Measurements from ENCODE around the gene RNF11. TPM values are rescaled to one million over a fixed set of nuclear protein-coding genes. Genes with fewer than 3 reads are reported as not detected.
"Not testable (repeated sequence)": the region's sequence is repeated elsewhere in the genome, so short reads cannot be mapped to it uniquely, and the experiment has no call there.

RNF11 gene
- polyA plus RNA-seq, 1 donor from 2014 or later: 210 TPM

- peaks cover 76% of the 10 kb centered on the region for H3K79me2 ChIP-seq (replicated peaks; ENCODE audit: insufficient read depth, low read length)
- not testable (repeated sequence) for H3K9ac ChIP-seq (ENCODE audit: low read length); H3F3A ChIP-seq (ENCODE audit: insufficient read depth, low read length, poor library complexity, severe bottlenecking); H3K9me2 ChIP-seq (ENCODE audit: insufficient read depth, low read length); H3K27me3 ChIP-seq (ENCODE audit: insufficient read depth, low read depth, low read length); H4K20me1 ChIP-seq (ENCODE audit: insufficient read depth); H3K4me2 ChIP-seq (ENCODE audit: low read length); H3K9me3 ChIP-seq (ENCODE audit: low read length); H3K4me3 ChIP-seq (ENCODE audit: low read length); H3K27ac ChIP-seq (ENCODE audit: low read length); H3K36me3 ChIP-seq (ENCODE audit: insufficient read depth, low read length); H2AFZ ChIP-seq (ENCODE audit: low read depth, low read length)
Observed at GRCh38 chr1:51251165-51251564, 15.1 kb downstream of the RNF11 start.

GRCh38 chr1:51252366-51252765 lies 16.3 kb downstream of the RNF11 start:
- no peaks in the 10 kb centered on the region for H4K20me1 ChIP-seq (ENCODE audit: insufficient read depth)
- H3K4me2 ChIP-seq (ENCODE audit: low read length): no peak overlapping the region

GRCh38 chr1:51253691-51254090 lies 17.6 kb downstream of the RNF11 start:
- no peaks in the 10 kb centered on the region for H3K9me3 ChIP-seq (ENCODE audit: low read length)
- peaks cover 72% of the 10 kb centered on the region for H3K79me2 ChIP-seq (replicated peaks; ENCODE audit: insufficient read depth, low read length)
- H3K4me3 ChIP-seq (ENCODE audit: low read length): no peak overlapping the region
- H3K4me2 ChIP-seq (ENCODE audit: low read length): no peak overlapping the region
- H2AFZ ChIP-seq (ENCODE audit: low read depth, low read length): no peak overlapping the region
- no peaks in the 10 kb centered on the region for H3K36me3 ChIP-seq (ENCODE audit: insufficient read depth, low read length)
- H3F3A ChIP-seq (ENCODE audit: insufficient read depth, low read length, poor library complexity, severe bottlenecking): no peaks in the 10 kb centered on the region
- no peaks in the 10 kb centered on the region for H3K27me3 ChIP-seq (ENCODE audit: insufficient read depth, low read depth, low read length)
- H3K9me2 ChIP-seq (ENCODE audit: insufficient read depth, low read length): no peaks in the 10 kb centered on the region
- no peak overlapping the region for H3K27ac ChIP-seq (ENCODE audit: low read length)
- H3K9ac ChIP-seq (ENCODE audit: low read length): no peak overlapping the region
- no peaks in the 10 kb centered on the region for H4K20me1 ChIP-seq (ENCODE audit: insufficient read depth)
- TF ChIP-seq TAF1 (IDR thresholded peaks at IDR 0.05; ENCODE audit: low read depth): no peak
- no peak for TF ChIP-seq EP300 (conservative IDR thresholded peaks at IDR 0.05; ENCODE audit: poor library complexity, severe bottlenecking)
- no peak for TF ChIP-seq EZH2 (IDR thresholded peaks at IDR 0.05; ENCODE audit: borderline replicate concordance, insufficient read depth, low read length, poor library complexity, severe bottlenecking)

More at GRCh38 chr1:51252366-51252765, 16.3 kb downstream of the RNF11 start:
- H3F3A ChIP-seq (ENCODE audit: insufficient read depth, low read length, poor library complexity, severe bottlenecking): no peaks in the 10 kb centered on the region
- no peaks in the 10 kb centered on the region for H3K9me3 ChIP-seq (ENCODE audit: low read length)
- H2AFZ ChIP-seq (ENCODE audit: low read depth, low read length): no peak overlapping the region
- peaks cover 74% of the 10 kb centered on the region for H3K79me2 ChIP-seq (replicated peaks; ENCODE audit: insufficient read depth, low read length)
- no peaks in the 10 kb centered on the region for H3K9me2 ChIP-seq (ENCODE audit: insufficient read depth, low read length)
- no peak for TF ChIP-seq RAD21 (conservative IDR thresholded peaks at IDR 0.05)
- no peak for TF ChIP-seq EZH2 (IDR thresholded peaks at IDR 0.05; ENCODE audit: borderline replicate concordance, insufficient read depth, low read length, poor library complexity, severe bottlenecking)
- TF ChIP-seq MXI1 (conservative IDR thresholded peaks at IDR 0.05; ENCODE audit: poor library complexity, severe bottlenecking): no peak
- TF ChIP-seq EP300 (conservative IDR thresholded peaks at IDR 0.05; ENCODE audit: poor library complexity, severe bottlenecking): no peak
- no peak for TF ChIP-seq CTCF (IDR thresholded peaks at IDR 0.05; ENCODE audit: poor library complexity, severe bottlenecking)
- no peak for TF ChIP-seq SMC3 (conservative IDR thresholded peaks at IDR 0.05; ENCODE audit: poor library complexity)
- TF ChIP-seq TAF1 (IDR thresholded peaks at IDR 0.05; ENCODE audit: low read depth): no peak
- H3K27me3 ChIP-seq (ENCODE audit: insufficient read depth, low read depth, low read length): no peaks in the 10 kb centered on the region
- no peak overlapping the region for H3K27ac ChIP-seq (ENCODE audit: low read length)
- H3K4me3 ChIP-seq (ENCODE audit: low read length): no peak overlapping the region
- no peak overlapping the region for H3K9ac ChIP-seq (ENCODE audit: low read length)
- no peaks in the 10 kb centered on the region for H3K36me3 ChIP-seq (ENCODE audit: insufficient read depth, low read length)

GRCh38 chr1:51255331-51255730 lies 19.3 kb downstream of the RNF11 start:
- Histone ChIP-seq H3K79me2 (replicated peaks; ENCODE audit: insufficient read depth, low read length) (peaks cover 72% of the 10 kb centered on the region), H2AFZ (ENCODE audit: low read depth, low read length) (no peak overlapping the region), H3F3A (ENCODE audit: insufficient read depth, low read length, poor library complexity, severe bottlenecking) (no peaks in the 10 kb centered on the region), H3K9me2 (ENCODE audit: insufficient read depth, low read length) (no peaks in the 10 kb centered on the region), H3K9me3 (ENCODE audit: low read length) (no peaks in the 10 kb centered on the region), H3K4me2 (ENCODE audit: low read length) (no peak overlapping the region), H4K20me1 (ENCODE audit: insufficient read depth) (no peaks in the 10 kb centered on the region), H3K27ac (ENCODE audit: low read length) (no peak overlapping the region), H3K4me3 (ENCODE audit: low read length) (no peak overlapping the region), H3K36me3 (ENCODE audit: insufficient read depth, low read length) (no peaks in the 10 kb centered on the region), H3K9ac (ENCODE audit: low read length) (no peak overlapping the region), H3K27me3 (ENCODE audit: insufficient read depth, low read depth, low read length) (no peaks in the 10 kb centered on the region)
- TF ChIP-seq POLR2AphosphoS5 (IDR thresholded peaks at IDR 0.05) (no peak), EZH2 (IDR thresholded peaks at IDR 0.05; ENCODE audit: borderline replicate concordance, insufficient read depth, low read length, poor library complexity, severe bottlenecking) (no peak), REST (IDR thresholded peaks at IDR 0.05; ENCODE audit: borderline replicate concordance) (no peak), RAD21 (conservative IDR thresholded peaks at IDR 0.05) (no peak), TAF1 (IDR thresholded peaks at IDR 0.05; ENCODE audit: low read depth) (no peak), EP300 (conservative IDR thresholded peaks at IDR 0.05; ENCODE audit: poor library complexity, severe bottlenecking) (no peak), CTCF (IDR thresholded peaks at IDR 0.05; ENCODE audit: poor library complexity, severe bottlenecking) (no peak), MXI1 (conservative IDR thresholded peaks at IDR 0.05; ENCODE audit: poor library complexity, severe bottlenecking) (no peak), SMC3 (conservative IDR thresholded peaks at IDR 0.05; ENCODE audit: poor library complexity) (no peak)
